Adrenal gland (tissue), 12 donors: Measurements from ENCODE around the gene FRMD8. TPM values are rescaled to one million over a fixed set of nuclear protein-coding genes. Genes with fewer than 3 reads are reported as not detected.

ENCODE experiments used
- DNase-seq, 7 donors: peaks; one replicate each; pipeline ENCODE4 v3.0.0-alpha.2; 2019 to 2020
- H3K27ac ChIP-seq, 5 donors: fragments of 200-600 bp; sonication (generic) in 4 of 5; 1 replicate in 3 of 5; 2 replicates in 2 of 5; pipeline versions ENCODE4 v1.5.1 to v1.8.0; 2016 to 2020; ENCODE audit warnings: mild to moderate bottlenecking in 1 of 5
- H3K27me3 ChIP-seq: fragments of 200-600 bp; 2 replicates; pipeline ENCODE4 v1.8.0; 2021
- H3K36me3 ChIP-seq, 2 donors: fragments of 200-600 bp; replicated peaks in 1 of 2; 1 replicate in 1 of 2; 2 replicates in 1 of 2; pipeline versions ENCODE4 v1.5.1 to v1.8.0; 2018 to 2022
- H3K4me1 ChIP-seq, 2 donors: fragments of 200-600 bp; replicated peaks in 1 of 2; 1 replicate in 1 of 2; 2 replicates in 1 of 2; pipeline versions ENCODE4 v1.5.1 to v1.8.0; 2018 to 2021
- H3K4me3 ChIP-seq, 4 donors: fragments of 200-600 bp; sonication (generic) in 3 of 4; one replicate each; pipeline ENCODE4 v1.5.1; 2016 to 2018
- H3K9me3 ChIP-seq, 3 donors: fragments of 200-600 bp; sonication (generic) in 1 of 3; replicated peaks in 1 of 3; 1 replicate in 2 of 3; 2 replicates in 1 of 3; pipeline versions ENCODE4 v1.5.1 to v1.8.0; 2016 to 2021
- POLR2A ChIP-seq, 2 donors: fragments of 450-650 bp; IDR thresholded peaks; one replicate each; pipeline ENCODE4 v1.6.1; 2017; ENCODE audit warnings: antibody characterized with exemption in 2 of 2, mild to moderate bottlenecking in 2 of 2, moderate library complexity in 1 of 2
- WGBS, 4 donors: extraction: QIAGEN DNeasy Blood & Tissue Kit in 2 of 4; methylation state at CpG; one replicate each; pipeline versions ENCODE4 v1.1.5 to v1.1.7; 2013 to 2017; 5-methylcytosine and 5-hydroxymethylcytosine counted together
- intact Hi-C, 2 donors: fragments of 100-400 bp; cut with DNase I; formaldehyde crosslinking; loops; one replicate each; pipeline versions ENCODE4 v1.14.1 to v1.15.0; 2022 to 2023
- polyA plus RNA-seq, 3 donors: library from polyadenylated mRNA; stranded (reverse); fragments of 200-250 nt in 2 of 3; fragments of 350-450 nt in 1 of 3; fragmentation: Illumina TruSeq in 1 of 3; extraction: RNeasy Lipid Tissue Mini Kit (QIAGEN cat#74804) in 1 of 3; gene quantifications; one replicate each; pipeline ENCODE4 v1.2.3, GENCODE V29; 2013 to 2014
- total RNA-seq, 9 donors: library from RNA; depleted of rRNA in 4 of 9; stranded (reverse); fragments of >200 nt in 4 of 9; fragments of 120-200 nt in 1 of 9; fragmentation: NEBNext Ultra II Directional in 1 of 9; extraction: Animal tissue kit (Norgen Biotek cat#: 25700) in 1 of 9; gene quantifications; one replicate each; pipeline versions ENCODE4 v1.1.0 to v1.2.4, GENCODE V29; 2013 to 2023
- TF ChIP-seq, protein P1 (sequence below), 6 experiments: fragments of 450-650 bp in 4 of 6; fragments of 200-600 bp in 2 of 6; sonication (generic) in 1 of 6; IDR thresholded peaks; 1 replicate in 5 of 6; 2 replicates in 1 of 6; pipeline versions ENCODE4 v1.5.1 to v1.8.0; 2016 to 2021; ENCODE audit warnings: antibody characterized with exemption in 6 of 6, mild to moderate bottlenecking in 2 of 6, moderate library complexity in 1 of 6
- donor health status: healthy with polysubstance abuse.
- donor health status: Bipolar disorder and iron deficiency.
- donor health status: DM: yes; HTN: yes; CAD: no.
- donor health status: DM: no; HTN: no; CAD: no.
- donor health status: DM: no; HTN: no; CAD: no.
- donor health status: DM: yes; HTN: yes; CAD: no.

FRMD8 gene
- total and polyA plus RNA-seq, 12 donors, result 5.3 to 52.1 (median 33.9) TPM

GRCh38 chr11:65390099-65390941 is 3.9 kb downstream of the FRMD8 start:
- intact Hi-C loops, result no loop called here
- 49 to 60% (median 55%) methylated on average over 14 to 21 of the region's 21 CpGs for WGBS, 4 donors
- Histone ChIP-seq H3K27ac (peak overlapping the region in 4 of 5 donors; percentile 61 to 91 (median 76)), H3K36me3 (peaks cover 0 to 23% of the 10 kb centered on the region in 2 donors), H3K9me3 (no peaks in the 10 kb centered on the region), H3K27me3 (no peaks in the 10 kb centered on the region), H3K4me3 (peak overlapping the region in 1 of 4 donors; percentile 7), H3K4me1 (peaks cover 43 to 65% of the 10 kb centered on the region in 2 donors)
- peak in 1 of 7 donors; percentile 43 for DNase-seq
- TF ChIP-seq, protein P1, sequence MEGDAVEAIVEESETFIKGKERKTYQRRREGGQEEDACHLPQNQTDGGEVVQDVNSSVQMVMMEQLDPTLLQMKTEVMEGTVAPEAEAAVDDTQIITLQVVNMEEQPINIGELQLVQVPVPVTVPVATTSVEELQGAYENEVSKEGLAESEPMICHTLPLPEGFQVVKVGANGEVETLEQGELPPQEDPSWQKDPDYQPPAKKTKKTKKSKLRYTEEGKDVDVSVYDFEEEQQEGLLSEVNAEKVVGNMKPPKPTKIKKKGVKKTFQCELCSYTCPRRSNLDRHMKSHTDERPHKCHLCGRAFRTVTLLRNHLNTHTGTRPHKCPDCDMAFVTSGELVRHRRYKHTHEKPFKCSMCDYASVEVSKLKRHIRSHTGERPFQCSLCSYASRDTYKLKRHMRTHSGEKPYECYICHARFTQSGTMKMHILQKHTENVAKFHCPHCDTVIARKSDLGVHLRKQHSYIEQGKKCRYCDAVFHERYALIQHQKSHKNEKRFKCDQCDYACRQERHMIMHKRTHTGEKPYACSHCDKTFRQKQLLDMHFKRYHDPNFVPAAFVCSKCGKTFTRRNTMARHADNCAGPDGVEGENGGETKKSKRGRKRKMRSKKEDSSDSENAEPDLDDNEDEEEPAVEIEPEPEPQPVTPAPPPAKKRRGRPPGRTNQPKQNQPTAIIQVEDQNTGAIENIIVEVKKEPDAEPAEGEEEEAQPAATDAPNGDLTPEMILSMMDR (IDR thresholded peaks at IDR 0.05), result no peak
- no peak for TF ChIP-seq POLR2A (IDR thresholded peaks at IDR 0.05)

GRCh38 chr11:65390996-65391395 is 4.6 kb downstream of the FRMD8 start:
- H3K36me3 ChIP-seq, result peaks cover 0 to 29% of the 10 kb centered on the region in 2 donors
- H3K9me3 ChIP-seq, result no peaks in the 10 kb centered on the region
- peak overlapping the region in 1 of 4 donors; percentile 7 for H3K4me3 ChIP-seq
- H3K27ac ChIP-seq, result peak overlapping the region in 4 of 5 donors; percentile 61 to 91 (median 76)
- WGBS, 4 donors, result 14 to 30% (median 24%) methylated on average over 1 to 9 of the region's 9 CpGs
- peaks cover 37 to 58% of the 10 kb centered on the region in 2 donors for H3K4me1 ChIP-seq
- TF ChIP-seq, protein P1 (IDR thresholded peaks at IDR 0.05), result peak in 3 of 6 experiments; percentile 14 to 36 (median 25)
- TF ChIP-seq POLR2A (IDR thresholded peaks at IDR 0.05), result no peak
- no peaks in the 10 kb centered on the region for H3K27me3 ChIP-seq
- peak in 5 of 7 donors; percentile 53 to 85 (median 65) for DNase-seq
- intact Hi-C loops, result no loop called here

DNA sequence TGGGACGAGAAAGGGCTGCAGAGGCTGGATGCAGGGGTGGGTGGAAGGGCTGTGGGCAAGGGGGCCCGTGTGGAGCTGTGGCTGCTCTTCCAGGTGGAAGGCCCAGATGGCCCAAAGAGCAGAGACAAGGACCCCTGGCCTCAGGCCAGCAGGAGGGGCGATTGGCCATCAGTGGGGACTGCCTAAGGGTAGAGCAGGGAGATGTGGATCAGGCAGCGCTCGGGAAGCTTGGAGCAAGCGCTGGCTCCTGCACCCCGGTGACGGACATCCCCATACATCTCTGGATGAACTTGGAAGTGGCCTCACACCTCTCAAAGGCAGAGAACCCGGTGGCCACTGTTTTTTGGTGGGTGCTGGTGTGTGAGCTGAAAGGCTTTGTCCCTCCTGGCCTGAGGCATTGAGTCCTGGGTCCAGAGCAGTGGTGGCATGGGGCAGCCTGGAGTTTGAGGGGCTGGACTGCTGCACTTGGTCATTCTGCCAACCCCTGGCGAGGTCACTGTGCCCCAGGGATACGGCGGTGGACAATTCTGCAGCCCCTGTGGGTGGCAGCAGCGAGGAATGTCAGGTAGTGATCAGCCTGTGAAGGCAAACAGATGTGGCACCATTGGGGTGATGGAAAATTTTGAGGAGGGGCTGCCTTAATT is 5.9 kb downstream of the FRMD8 start:
- no peak for DNase-seq
- TF ChIP-seq, protein P1 (IDR thresholded peaks at IDR 0.05), result no peak
- no peak for TF ChIP-seq POLR2A (IDR thresholded peaks at IDR 0.05)
- 81 to 84% (median 84%) methylated on average over 11 to 13 of the region's 13 CpGs for WGBS, 4 donors
- no peaks in the 10 kb centered on the region for H3K9me3 ChIP-seq
- intact Hi-C loops, result no loop called here
- peak overlapping the region in 2 of 5 donors; percentile 81 to 91 for H3K27ac ChIP-seq
- H3K36me3 ChIP-seq, result peaks cover 0 to 42% of the 10 kb centered on the region in 2 donors
- H3K27me3 ChIP-seq, result no peaks in the 10 kb centered on the region
- no peak overlapping the region for H3K4me3 ChIP-seq
- H3K4me1 ChIP-seq, result peaks cover 30 to 50% of the 10 kb centered on the region in 2 donors

DNA sequence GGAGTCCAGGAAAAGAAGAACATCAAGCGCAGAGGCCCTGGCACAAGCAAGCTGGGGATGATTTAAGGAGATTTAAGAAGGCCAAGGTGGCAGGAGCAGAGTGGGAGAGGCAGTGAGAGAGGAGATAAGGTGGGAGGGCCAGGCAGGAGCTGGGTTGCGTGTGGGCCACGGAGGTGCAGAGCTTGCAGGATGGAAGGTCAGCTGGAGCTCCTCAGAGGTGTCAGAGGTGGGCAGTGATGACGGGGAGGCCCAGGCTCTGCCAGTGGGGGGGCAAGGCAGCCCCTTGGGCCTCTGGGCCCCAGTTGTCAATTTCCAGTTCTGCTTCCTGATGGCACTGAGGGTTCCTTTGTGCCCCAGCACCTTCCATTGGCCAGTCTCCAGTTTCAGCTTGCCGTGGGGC is 6.5 kb downstream of the FRMD8 start:
- Histone ChIP-seq H3K4me3 (no peak overlapping the region), H3K4me1 (peaks cover 24 to 44% of the 10 kb centered on the region in 2 donors), H3K9me3 (no peaks in the 10 kb centered on the region), H3K36me3 (peaks cover 0 to 48% of the 10 kb centered on the region in 2 donors), H3K27ac (peak overlapping the region in 1 of 5 donors; percentile 81), H3K27me3 (no peaks in the 10 kb centered on the region)
- TF ChIP-seq, protein P1 (IDR thresholded peaks at IDR 0.05), result no peak
- DNase-seq, result no peak
- intact Hi-C loops, result no loop called here
- 65 to 88% (median 80%) methylated on average over 5 of the region's 5 CpGs for WGBS, 4 donors
